Hepatocyte (in vitro differentiated cells): ENCODE measurements around the gene GNPTG.

ENCODE experiments used
- CTCF ChIP-seq: fragments of 200-600 bp; sonication (generic); IDR thresholded peaks from 2 replicates; pipeline ENCODE4 v1.5.1; 2016; ENCODE audit warnings: antibody characterized with exemption, mild to moderate bottlenecking; ENCODE audit not compliant: poor library complexity
- EZH2 ChIP-seq: fragments of 200-600 bp; sonication (generic); IDR thresholded peaks from 2 replicates; pipeline ENCODE4 v1.6.1; 2016; ENCODE audit warnings: antibody characterized with exemption, mild to moderate bottlenecking, borderline replicate concordance
- EZH2phosphoT487 ChIP-seq: fragments of 200-600 bp; sonication (generic); IDR thresholded peaks from one replicate; pipeline ENCODE4 v1.6.1; 2018; ENCODE audit warnings: antibody characterized with exemption, mild to moderate bottlenecking, low read depth, moderate library complexity; ENCODE audit not compliant: unreplicated experiment, severe bottlenecking

GRCh38 chr16:1333854-1334700 lies 17.7 kb upstream of the GNPTG start:
- TF ChIP-seq EZH2 (no peak), CTCF (no peak), EZH2phosphoT487 (peak; percentile 74)
